Activated CD4-positive, CD25-positive, alpha-beta regulatory T cell treated with anti-CD3 and anti-CD28 coated beads, Interleukin-2, amount 50 U/mL, for 72 hours (primary cell): Measurements from ENCODE around the gene TSSK2.
"Not testable (repeated sequence)": the region's sequence is repeated elsewhere in the genome, so short reads cannot be mapped to it uniquely, and the experiment has no call there.

Source experiments
- DNase-seq: peaks from one replicate; pipeline ENCODE4 v3.0.0; 2021

TSSK2 gene

GRCh38 chr22:19130959-19131684 lies at the start of gene TSSK2:
Gene TSSK2 (plus strand): TSS chr22:19131308. CDS start chr22:19131400, 92 bp downstream.
- DNase-seq = no peak

DNA sequence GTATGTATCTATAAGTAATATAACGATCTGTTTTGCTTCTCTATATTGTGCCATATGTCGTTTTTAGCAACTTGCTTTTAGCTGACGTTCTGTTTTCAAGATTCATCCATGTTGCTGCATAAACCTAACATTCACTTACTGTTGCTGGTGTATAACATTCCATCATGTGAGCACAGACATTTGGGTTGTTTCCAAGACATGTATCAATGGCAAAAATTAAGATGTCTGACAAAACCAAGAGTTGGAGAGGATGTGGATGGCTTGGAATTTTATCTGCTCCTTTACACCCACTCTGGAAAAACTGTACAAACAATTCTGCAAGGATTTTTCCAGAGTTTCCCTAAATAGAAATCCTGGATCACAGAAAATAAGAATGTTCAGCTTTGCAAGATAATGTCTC lies 49.8 kb upstream of the TSSK2 start:
- DNase-seq = no peak

DNA sequence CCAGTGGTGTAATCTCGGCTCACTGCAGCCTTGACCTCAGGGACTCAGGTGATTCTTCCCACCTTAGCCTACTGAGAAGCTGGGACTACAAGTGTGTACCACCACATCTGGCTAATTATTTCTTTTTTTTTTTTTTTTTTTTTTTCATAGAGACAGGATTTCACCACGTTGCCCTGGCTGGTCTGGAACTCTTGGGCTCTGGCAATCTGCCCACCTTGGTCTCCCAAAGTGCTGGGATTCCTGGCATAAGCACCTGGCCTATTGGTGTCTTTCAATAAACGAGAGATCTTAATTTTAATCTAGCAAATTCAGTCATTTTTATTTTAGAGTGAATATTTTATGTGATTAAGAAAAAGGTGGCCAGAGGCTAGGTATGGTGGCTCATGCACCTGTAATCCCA lies 49.0 kb upstream of the TSSK2 start:
- no peak for DNase-seq

DNA sequence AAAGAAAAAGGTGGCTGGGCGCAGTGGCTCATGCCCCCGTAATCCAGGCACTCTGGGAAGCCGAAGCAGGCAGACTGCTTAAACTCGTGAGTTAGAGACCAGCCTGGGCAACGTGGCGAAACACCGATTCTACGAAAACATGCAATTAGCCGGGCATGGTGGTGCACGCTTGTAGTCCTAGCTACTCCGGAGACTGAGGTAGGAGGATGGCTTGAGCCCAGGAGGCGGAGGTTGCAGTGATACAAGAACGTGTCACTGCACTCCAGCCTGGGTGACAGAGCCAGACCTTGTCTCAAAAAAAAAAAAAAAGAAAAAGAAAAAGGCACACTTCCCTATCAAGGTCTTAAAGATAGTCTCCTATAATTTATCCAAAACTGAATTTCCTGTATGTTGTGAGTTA lies 48.3 kb upstream of the TSSK2 start:
- no peak for DNase-seq

GRCh38 chr22:19084126-19084525 lies 47.0 kb upstream of the TSSK2 start:
- not testable (repeated sequence) for DNase-seq

DNA sequence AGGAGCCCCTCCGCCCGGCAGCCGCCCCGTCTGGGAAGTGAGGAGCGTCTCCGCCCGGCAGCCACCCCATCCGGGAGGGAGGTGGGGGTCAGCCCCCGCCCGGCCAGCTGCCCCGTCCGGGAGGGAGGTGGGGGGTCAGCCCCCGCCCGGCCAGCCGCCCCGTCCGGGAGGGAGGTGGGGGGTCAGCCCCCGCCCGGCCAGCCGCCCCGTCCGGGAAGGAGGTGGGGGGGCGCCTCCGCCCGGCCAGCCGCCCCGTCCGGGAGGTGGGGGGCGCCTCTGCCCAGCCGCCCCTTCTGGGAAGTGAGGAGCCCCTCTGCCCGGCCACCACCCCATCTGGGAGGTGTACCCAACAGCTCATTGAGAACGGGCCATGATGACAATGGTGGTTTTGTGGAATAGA lies 46.5 kb upstream of the TSSK2 start:
- not testable (repeated sequence) for DNase-seq

DNA sequence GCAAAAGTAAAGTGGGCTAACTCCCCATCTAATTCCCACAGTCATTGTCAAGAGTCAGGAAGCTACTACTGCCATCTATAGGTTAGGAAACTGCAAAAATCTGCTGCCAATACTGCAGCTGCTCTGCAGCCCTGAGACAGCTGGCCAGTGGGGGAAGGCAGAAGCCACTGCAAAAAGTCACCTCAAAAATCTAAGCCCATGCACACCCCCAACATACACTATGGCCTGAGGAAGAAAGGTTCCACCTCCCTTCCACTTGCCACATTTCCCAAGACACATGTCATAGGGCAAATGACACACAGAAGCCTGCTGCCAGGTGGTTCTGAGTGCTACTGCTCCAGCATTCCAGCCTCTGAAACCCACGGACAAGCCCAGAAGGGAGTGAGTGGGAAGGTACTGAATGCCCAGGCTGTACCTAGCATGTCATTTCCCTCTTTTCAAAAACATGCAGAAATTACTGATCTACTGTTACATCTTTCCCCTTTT lies 45.8 kb upstream of the TSSK2 start:
- no peak for DNase-seq

DNA sequence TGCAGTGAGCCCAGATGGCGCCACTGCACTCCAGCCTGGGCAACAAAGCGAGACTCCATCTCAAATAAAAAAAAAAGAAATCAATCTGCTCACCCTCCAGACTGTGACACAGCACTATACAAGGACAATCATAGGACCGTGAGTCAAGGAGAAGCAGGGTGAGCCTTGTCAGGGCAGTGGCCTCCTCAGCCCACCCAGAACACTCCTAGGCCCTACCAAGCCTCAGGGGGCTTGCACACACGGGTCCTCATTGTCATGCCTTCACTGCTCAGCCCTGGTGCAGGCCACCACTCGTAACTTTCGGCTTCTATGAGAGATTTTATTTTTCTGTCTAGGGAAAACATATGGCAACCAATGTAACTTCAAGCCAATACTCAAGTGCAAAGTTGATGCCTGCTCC lies 44.7 kb upstream of the TSSK2 start:
- no peak for DNase-seq

GRCh38 chr22:19086896-19087295 lies 44.2 kb upstream of the TSSK2 start:
- DNase-seq = no peak

GRCh38 chr22:19088866-19089595 lies 42.1 kb upstream of the TSSK2 start:
- no peak for DNase-seq

- DNase-seq = no peak
Observed at GRCh38 chr22:19090183-19090582, 40.9 kb upstream of the TSSK2 start.

GRCh38 chr22:19090586-19091127 lies 40.5 kb upstream of the TSSK2 start:
- DNase-seq = no peak

GRCh38 chr22:19092725-19093124 lies 38.4 kb upstream of the TSSK2 start:
- no peak for DNase-seq

DNA sequence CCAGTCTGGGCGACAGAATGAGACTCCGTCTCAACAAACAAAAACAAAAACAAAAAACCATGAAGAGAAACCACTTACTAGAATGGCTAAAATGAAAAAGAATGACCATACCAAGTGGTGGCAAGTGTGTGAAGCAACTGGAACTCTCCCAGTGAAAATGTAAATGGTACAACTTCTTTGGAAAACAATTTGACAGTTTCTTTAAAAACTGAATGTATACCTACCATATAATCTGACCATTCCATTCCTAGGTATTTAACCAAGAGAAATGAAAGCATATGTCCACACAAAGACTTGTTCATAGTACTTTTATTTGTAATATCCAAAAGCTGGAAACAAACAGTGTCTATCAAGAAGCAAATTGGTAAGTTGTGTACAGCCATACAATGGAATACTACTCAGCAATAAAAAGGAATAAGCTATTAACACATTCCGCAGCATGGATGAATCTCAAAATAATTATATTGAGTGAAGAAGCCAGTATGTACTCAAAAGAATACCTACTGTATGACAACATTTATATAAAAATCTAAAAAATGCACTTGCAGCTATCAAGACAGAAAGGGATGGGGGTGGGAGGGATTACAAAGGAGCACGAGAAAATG lies 36.6 kb upstream of the TSSK2 start:
- DNase-seq = no peak

GRCh38 chr22:19096555-19096954 lies 34.6 kb upstream of the TSSK2 start:
- DNase-seq = no peak

- DNase-seq = no peak
Observed at GRCh38 chr22:19097518-19097917, 33.6 kb upstream of the TSSK2 start.

DNA sequence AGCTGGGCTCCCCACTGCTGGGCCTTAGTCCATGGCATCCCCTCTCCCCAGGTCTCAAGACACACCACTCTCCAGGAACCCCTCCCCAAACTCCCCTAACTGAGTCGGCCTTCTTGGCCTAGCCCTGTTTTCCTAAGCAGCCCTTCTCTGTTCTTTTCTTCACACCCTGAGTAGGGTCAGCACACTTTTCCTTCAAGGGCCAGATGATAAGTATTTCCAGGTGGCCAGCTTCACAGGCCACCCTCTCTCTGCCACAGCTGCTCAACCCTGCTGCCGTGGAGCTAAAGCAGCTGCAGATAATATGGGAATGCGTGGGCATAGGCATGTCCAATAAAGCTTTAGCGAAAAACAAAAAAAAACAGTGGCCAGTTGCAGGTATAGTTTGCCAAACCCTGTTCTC lies 33.0 kb upstream of the TSSK2 start:
- DNase-seq = no peak

- no peak for DNase-seq
Observed at GRCh38 chr22:19103880-19104821, 27.0 kb upstream of the TSSK2 start.

- no peak for DNase-seq
Observed at GRCh38 chr22:19105456-19105855, 25.7 kb upstream of the TSSK2 start.

DNA sequence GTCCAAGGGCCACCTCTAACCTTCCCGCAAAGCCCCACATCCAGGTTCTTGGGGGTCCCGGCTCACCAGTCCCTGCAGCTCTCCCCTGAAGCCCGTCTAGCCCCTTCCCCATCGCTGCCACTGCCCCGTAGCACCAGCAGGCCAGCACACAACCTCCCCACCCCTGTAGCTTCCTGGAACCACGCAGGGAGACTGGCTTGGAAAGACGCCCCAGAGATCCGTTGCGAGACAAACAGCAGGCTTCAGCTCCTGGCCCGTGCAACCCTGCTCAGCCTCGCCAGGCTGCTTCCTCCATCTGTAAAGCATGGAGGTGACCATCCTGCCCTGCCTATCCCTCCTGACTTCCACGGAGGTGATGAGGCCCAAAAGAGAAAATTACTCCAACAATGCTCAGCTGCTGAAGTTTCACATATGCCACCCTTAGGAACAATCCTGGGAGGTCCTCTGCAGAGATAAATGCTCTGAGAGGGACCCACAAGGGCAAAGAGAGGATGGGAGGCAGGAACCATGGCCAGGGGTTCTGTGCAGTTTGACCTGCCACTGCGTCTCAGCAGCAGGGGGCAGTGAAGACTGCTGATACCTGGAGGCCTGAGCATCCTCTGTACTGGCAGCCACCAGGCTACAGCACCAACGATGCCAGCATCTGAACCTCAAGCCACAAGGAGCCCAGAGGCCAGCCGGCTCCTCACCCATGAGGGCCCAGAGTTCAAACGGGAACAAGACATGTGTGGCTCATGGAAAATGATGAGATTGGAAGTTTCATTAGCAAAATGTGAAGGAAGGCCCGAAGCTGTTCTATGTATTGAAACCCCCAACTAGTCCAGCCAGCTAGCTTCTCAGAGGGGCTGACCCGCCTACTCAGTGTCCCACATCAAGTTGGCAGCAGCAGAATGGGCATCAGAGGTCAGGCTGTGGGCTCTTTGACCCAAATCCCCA lies 25.0 kb upstream of the TSSK2 start:
- DNase-seq = no peak
